ENCODE measurements around the gene MTAP.

The MTAP gene

DNA sequence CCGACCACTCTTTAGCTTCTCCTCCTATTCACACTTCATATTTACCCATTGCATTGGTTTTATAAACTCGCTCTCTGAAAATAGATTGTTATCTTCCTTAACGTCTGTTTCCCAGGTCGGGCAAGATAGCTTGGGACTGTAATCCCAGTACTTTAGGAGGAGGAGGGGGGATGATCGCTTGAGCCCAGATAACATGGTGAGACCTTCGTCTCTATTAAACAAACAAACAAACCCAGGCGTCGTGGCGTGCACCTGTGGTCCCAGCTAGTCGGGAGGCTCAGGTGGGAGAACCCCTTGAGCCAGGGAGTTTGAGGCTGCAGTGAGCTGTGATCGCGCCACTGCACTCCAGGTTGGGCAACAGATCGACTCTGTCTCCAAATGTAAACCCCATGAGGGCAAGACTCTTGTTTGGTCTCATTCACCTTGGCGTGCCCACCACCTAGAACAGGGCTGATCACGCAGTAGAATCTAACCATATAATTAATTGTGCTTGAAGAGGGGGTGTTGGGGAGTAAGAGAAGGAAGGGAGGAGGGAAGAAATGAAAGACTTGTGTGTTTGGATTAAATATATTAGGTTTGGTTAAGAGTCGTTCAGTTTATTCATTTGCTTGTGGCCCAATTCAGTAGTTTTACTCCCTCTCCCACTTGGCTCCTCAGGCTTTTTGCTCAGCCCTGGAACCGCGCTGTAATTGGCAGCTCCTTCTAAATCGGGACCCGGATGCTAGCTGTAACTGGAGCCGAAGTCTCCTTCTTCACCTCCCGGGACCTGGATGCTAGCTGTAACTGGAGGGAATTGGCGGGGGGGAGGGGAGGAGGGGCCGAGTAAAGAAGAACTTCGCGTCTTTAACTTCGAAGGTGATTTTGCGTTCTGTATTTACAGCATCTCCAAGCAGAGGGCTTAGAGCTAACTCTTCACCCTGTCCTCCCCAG is 166.8 kb downstream of the MTAP start:
- Histone ChIP-seq H3K27ac (ENCODE audit: low read depth, low read length) (no peak overlapping the region), H3K9ac (ENCODE audit: low read length) (no peak overlapping the region), H3K4me1 (ENCODE audit: control insufficient read depth, insufficient read depth, low read length) (peaks cover 5% of the 10 kb centered on the region), H3K36me3 (ENCODE audit: control insufficient read depth, insufficient read depth, low read length) (no peaks in the 10 kb centered on the region), H3K4me3 (ENCODE audit: low read length) (no peak overlapping the region), H3K27me3 (ENCODE audit: control insufficient read depth, insufficient read depth, low read length) (peaks cover 63% of the 10 kb centered on the region)

DNA sequence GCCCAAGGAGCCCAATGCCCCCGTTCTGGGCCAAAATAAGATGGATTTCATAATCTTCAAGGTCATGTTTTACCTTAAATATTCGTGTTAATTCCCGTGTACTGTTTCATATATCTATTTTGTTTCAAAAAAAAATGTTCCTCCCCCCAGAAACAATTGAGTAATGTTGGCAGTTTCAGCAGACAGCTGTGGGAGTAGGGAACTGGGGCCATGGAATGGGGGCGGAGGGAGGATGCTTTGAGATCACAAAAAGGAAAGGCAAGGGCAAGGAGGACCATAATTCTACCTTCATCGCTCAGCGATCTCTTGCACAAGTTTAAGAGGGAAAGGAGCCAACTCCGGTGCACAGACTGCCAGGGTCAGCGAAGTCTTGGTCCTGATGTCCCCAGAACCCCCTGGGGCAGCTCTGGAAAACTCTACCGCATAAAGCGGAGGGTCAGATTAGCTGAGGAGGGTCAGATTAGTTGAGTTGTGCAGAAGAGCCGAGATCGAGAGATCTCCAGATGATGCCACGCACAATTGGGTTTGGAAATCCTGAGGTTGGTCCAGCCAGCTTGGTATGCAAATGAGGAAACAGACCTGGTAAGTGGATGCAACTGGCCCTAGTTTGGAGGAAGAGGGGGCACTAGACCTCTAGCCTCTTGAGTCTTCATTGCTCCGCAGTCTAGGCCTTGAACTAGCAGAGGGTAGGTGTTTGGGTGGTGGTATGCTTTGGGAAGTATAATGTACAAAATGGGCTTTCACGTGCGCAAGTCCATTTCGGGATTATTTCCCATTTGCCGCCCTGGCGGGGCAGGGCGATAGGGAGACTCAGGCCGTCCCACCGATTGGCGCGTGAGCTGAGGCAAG is 167.7 kb downstream of the MTAP start:
- no peak overlapping the region for H3K9ac ChIP-seq (ENCODE audit: low read length)
- no peak overlapping the region for H3K4me3 ChIP-seq (ENCODE audit: low read length)
- H3K4me1 ChIP-seq (ENCODE audit: control insufficient read depth, insufficient read depth, low read length), result peaks cover 7% of the 10 kb centered on the region
- H3K27ac ChIP-seq (ENCODE audit: low read depth, low read length), result no peak overlapping the region
- peaks cover 67% of the 10 kb centered on the region for H3K27me3 ChIP-seq (ENCODE audit: control insufficient read depth, insufficient read depth, low read length)
- H3K36me3 ChIP-seq (ENCODE audit: control insufficient read depth, insufficient read depth, low read length), result no peaks in the 10 kb centered on the region

DNA sequence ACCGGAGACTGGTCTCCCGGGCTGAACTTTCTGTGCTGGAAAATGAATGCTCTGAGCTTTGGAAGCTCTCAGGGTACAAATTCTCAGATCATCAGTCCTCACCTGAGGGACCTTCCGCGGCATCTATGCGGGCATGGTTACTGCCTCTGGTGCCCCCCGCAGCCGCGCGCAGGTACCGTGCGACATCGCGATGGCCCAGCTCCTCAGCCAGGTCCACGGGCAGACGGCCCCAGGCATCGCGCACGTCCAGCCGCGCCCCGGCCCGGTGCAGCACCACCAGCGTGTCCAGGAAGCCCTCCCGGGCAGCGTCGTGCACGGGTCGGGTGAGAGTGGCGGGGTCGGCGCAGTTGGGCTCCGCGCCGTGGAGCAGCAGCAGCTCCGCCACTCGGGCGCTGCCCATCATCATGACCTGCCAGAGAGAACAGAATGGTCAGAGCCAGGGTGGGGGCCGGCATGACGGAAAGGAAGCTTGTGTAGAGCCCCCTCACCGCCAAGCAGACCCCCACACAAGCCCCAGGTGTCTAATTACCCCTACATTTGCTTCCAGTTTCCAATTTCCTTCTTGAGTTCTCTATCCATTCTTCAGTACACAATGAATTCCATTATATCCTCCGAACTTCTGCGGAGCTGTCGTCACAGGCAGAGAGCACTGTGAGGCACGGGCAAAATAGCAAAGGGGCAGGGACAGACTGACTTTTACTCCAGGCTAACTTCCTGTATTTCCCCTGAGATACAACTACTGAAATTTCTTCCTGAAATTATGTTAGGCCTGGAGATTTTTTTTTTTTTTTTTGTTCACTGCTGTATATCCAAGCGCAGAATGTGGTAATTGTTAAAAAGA is 168.6 kb downstream of the MTAP start:
- Histone ChIP-seq H3K9ac (ENCODE audit: low read length) (no peak overlapping the region), H3K27ac (ENCODE audit: low read depth, low read length) (no peak overlapping the region), H3K36me3 (ENCODE audit: control insufficient read depth, insufficient read depth, low read length) (no peaks in the 10 kb centered on the region), H3K27me3 (ENCODE audit: control insufficient read depth, insufficient read depth, low read length) (peaks cover 67% of the 10 kb centered on the region), H3K4me1 (ENCODE audit: control insufficient read depth, insufficient read depth, low read length) (peaks cover 4% of the 10 kb centered on the region), H3K4me3 (ENCODE audit: low read length) (no peak overlapping the region)

DNA sequence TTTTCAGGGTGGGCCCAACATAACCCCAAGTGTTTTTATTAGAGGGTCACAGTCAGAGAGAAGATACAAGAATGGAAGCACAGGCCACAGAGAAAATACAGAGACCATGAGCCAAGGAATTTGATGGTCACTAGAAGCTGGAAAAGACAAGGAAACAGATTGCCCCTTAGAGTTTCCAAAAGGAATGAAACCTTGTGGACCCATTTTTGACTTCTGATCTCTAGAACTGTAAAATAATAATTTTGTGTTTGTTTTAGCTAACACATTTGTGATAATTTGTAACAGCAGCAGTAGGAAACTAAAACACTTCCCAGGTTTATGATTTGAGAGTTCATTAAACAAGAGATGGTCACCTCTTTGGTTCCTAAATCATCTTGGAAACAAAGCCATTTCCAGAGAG is 169.9 kb downstream of the MTAP start:
- no peak overlapping the region for H3K4me3 ChIP-seq (ENCODE audit: low read length)
- peaks cover 4% of the 10 kb centered on the region for H3K4me1 ChIP-seq (ENCODE audit: control insufficient read depth, insufficient read depth, low read length)
- peaks cover 66% of the 10 kb centered on the region for H3K27me3 ChIP-seq (ENCODE audit: control insufficient read depth, insufficient read depth, low read length)
- no peak overlapping the region for H3K9ac ChIP-seq (ENCODE audit: low read length)
- no peaks in the 10 kb centered on the region for H3K36me3 ChIP-seq (ENCODE audit: control insufficient read depth, insufficient read depth, low read length)
- no peak overlapping the region for H3K27ac ChIP-seq (ENCODE audit: low read depth, low read length)

DNA sequence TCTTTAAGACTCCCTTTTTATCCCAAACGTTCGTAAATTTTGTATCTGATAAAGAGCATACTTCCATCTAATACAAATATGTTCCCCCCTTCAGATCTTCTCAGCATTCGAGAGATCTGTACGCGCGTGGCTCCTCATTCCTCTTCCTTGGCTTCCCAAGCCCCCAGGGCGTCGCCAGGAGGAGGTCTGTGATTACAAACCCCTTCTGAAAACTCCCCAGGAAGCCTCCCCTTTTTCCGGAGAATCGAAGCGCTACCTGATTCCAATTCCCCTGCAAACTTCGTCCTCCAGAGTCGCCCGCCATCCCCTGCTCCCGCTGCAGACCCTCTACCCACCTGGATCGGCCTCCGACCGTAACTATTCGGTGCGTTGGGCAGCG is 171.9 kb downstream of the MTAP start:
- Histone ChIP-seq H3K4me3 (ENCODE audit: low read length) (peak overlapping the region; percentile 41), H3K27me3 (ENCODE audit: control insufficient read depth, insufficient read depth, low read length) (peaks cover 57% of the 10 kb centered on the region), H3K4me1 (ENCODE audit: control insufficient read depth, insufficient read depth, low read length) (peaks cover 4% of the 10 kb centered on the region), H3K36me3 (ENCODE audit: control insufficient read depth, insufficient read depth, low read length) (no peaks in the 10 kb centered on the region), H3K9ac (ENCODE audit: low read length) (no peak overlapping the region), H3K27ac (ENCODE audit: low read depth, low read length) (no peak overlapping the region)

DNA sequence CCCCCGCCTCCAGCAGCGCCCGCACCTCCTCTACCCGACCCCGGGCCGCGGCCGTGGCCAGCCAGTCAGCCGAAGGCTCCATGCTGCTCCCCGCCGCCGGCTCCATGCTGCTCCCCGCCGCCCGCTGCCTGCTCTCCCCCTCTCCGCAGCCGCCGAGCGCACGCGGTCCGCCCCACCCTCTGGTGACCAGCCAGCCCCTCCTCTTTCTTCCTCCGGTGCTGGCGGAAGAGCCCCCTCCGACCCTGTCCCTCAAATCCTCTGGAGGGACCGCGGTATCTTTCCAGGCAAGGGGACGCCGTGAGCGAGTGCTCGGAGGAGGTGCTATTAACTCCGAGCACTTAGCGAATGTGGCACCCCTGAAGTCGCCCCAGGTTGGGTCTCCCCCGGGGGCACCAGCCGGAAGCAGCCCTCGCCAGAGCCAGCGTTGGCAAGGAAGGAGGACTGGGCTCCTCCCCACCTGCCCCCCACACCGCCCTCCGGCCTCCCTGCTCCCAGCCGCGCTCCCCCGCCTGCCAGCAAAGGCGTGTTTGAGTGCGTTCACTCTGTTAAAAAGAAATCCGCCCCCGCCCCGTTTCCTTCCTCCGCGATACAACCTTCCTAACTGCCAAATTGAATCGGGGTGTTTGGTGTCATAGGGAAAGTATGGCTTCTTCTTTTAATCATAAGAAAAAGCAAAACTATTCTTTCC is 172.4 kb downstream of the MTAP start:
- H3K9ac ChIP-seq (ENCODE audit: low read length), result no peak overlapping the region
- H3K27me3 ChIP-seq (ENCODE audit: control insufficient read depth, insufficient read depth, low read length), result peaks cover 52% of the 10 kb centered on the region
- no peaks in the 10 kb centered on the region for H3K36me3 ChIP-seq (ENCODE audit: control insufficient read depth, insufficient read depth, low read length)
- no peak overlapping the region for H3K27ac ChIP-seq (ENCODE audit: low read depth, low read length)
- H3K4me1 ChIP-seq (ENCODE audit: control insufficient read depth, insufficient read depth, low read length), result peaks cover 4% of the 10 kb centered on the region
- peak overlapping the region; percentile 41 for H3K4me3 ChIP-seq (ENCODE audit: low read length)

DNA sequence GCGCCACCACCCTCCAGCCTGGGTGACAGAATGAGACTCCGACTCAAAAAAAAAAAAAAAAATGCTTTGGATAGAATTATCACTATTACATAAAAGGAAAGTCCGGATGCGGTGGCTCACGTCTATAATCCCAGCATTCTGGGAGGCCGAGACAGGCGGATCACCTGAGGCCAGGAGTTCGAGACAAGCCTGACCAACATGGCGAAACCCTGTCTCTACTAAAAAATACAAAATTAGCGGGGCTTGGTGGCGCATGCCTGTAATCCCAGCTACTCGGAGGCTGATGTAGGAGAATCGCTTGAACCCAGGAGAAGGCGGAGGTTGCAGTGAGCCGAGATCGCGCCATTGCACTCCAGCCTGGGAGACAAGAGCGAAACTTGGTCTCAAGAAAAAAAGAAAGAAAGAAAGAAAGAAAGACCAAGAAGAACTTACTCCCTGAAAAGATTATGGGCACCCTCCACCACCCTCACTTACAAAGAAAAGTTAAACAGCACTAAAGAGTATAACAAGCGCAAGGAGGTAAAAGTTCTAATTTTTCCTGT is 174.0 kb downstream of the MTAP start:
- Histone ChIP-seq H3K9ac (ENCODE audit: low read length) (no peak overlapping the region), H3K36me3 (ENCODE audit: control insufficient read depth, insufficient read depth, low read length) (no peaks in the 10 kb centered on the region), H3K27ac (ENCODE audit: low read depth, low read length) (no peak overlapping the region), H3K27me3 (ENCODE audit: control insufficient read depth, insufficient read depth, low read length) (peaks cover 39% of the 10 kb centered on the region), H3K4me1 (ENCODE audit: control insufficient read depth, insufficient read depth, low read length) (peaks cover 4% of the 10 kb centered on the region), H3K4me3 (ENCODE audit: low read length) (no peak overlapping the region)

DNA sequence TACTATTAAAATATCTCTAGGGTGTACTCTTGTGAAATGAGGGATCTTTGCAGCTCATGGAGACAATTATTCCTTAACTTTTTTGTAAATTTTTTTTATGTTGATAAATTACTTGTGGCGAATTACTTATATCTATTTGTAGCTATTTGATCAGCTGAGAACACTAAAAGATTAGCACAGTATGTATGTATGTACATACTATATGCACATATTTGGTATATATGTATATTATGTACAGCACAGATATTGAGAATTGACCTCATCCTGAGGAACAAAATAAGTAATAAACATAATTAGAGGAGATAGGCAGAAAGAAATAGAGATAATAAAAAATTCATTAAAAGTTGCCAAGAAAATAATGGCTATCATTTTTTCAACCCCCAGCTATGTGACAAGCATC is 180.0 kb downstream of the MTAP start:
- Histone ChIP-seq H3K27ac (ENCODE audit: low read depth, low read length) (no peak overlapping the region), H3K4me1 (ENCODE audit: control insufficient read depth, insufficient read depth, low read length) (no peaks in the 10 kb centered on the region), H3K36me3 (ENCODE audit: control insufficient read depth, insufficient read depth, low read length) (no peaks in the 10 kb centered on the region), H3K27me3 (ENCODE audit: control insufficient read depth, insufficient read depth, low read length) (peaks cover 4% of the 10 kb centered on the region), H3K9ac (ENCODE audit: low read length) (no peak overlapping the region), H3K4me3 (ENCODE audit: low read length) (no peak overlapping the region)

DNA sequence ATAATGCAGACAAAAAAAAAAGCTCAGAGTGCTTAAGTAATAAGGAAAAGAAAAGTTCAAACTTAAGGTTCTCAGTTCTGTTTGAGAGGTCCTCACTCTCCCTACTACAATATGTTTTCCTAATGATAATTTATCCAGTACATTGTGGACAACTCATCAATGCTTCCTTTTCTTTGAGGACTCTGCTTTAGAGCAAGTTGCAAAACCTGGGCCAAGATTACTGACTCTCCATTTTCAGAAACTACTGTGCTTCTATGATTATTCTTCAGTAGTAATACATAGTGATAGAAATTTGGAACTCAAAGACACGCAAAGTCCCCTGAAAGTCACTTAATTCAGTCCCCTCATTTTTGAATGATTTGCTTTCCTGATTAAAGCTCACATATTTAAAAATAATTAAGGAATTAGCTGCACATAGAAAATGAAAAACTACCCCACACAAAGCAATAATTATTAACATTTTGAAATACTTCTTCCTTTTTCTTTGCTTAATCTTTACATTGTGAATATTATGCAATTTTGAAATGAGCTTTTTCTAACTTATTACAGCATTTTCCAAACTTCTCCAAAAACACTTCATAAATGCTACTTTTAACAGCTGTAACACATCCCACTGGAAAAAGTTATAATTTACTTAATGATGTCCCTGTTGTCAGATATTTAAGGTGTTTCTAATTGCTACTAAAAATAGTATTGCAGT is 180.6 kb downstream of the MTAP start:
- Histone ChIP-seq H3K4me3 (ENCODE audit: low read length) (no peak overlapping the region), H3K36me3 (ENCODE audit: control insufficient read depth, insufficient read depth, low read length) (no peaks in the 10 kb centered on the region), H3K4me1 (ENCODE audit: control insufficient read depth, insufficient read depth, low read length) (no peaks in the 10 kb centered on the region), H3K9ac (ENCODE audit: low read length) (no peak overlapping the region), H3K27ac (ENCODE audit: low read depth, low read length) (no peak overlapping the region), H3K27me3 (ENCODE audit: control insufficient read depth, insufficient read depth, low read length) (peaks cover 3% of the 10 kb centered on the region)

DNA sequence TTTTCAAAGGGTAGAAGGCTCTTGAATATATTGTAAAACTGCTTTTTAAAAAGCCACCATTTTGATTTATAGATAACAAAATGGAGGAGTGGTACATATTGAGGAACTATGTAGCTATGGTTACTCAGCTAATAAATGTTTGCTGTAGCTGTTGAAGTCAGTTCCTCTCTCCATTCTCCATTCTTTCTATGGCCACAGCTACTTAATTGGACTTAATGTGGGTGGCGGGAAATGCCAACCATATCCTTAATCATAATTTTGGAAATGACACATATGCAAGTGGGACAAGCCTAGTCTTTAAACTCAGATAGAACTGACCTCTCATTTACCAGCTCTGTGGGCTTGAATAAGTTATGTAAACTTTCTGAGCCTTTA is 181.1 kb downstream of the MTAP start:
- Histone ChIP-seq H3K4me1 (ENCODE audit: control insufficient read depth, insufficient read depth, low read length) (no peaks in the 10 kb centered on the region), H3K27ac (ENCODE audit: low read depth, low read length) (no peak overlapping the region), H3K4me3 (ENCODE audit: low read length) (no peak overlapping the region), H3K27me3 (ENCODE audit: control insufficient read depth, insufficient read depth, low read length) (peaks cover 3% of the 10 kb centered on the region), H3K36me3 (ENCODE audit: control insufficient read depth, insufficient read depth, low read length) (no peaks in the 10 kb centered on the region), H3K9ac (ENCODE audit: low read length) (no peak overlapping the region)

DNA sequence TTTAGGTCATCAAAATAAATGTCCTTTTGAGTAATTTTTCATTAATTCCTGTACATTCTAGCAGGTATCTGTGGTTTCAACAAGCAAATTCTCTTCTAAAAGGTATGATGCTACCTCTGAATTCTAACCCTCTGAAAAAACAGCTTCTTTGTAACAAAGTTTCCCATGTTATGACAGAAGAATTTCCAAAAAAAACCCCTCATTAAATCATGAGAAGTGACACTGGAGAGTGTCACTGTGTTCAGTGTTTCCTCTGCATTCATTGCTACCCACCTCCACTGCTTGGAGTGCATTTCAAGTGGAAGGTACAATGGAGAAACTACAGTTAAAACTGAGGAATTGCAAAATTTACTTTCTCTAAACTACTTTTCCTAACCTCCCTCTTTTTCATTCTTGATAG is 181.7 kb downstream of the MTAP start:
- Histone ChIP-seq H3K4me1 (ENCODE audit: control insufficient read depth, insufficient read depth, low read length) (no peaks in the 10 kb centered on the region), H3K36me3 (ENCODE audit: control insufficient read depth, insufficient read depth, low read length) (no peaks in the 10 kb centered on the region), H3K27ac (ENCODE audit: low read depth, low read length) (no peak overlapping the region), H3K4me3 (ENCODE audit: low read length) (no peak overlapping the region), H3K9ac (ENCODE audit: low read length) (no peak overlapping the region), H3K27me3 (ENCODE audit: control insufficient read depth, insufficient read depth, low read length) (peaks cover 1% of the 10 kb centered on the region)

Data from rectal smooth muscle tissue (tissue), 1 donor.